NCI-H2227 treated with DMSO at 0.1 percent for 48 hours (cell line): ENCODE results near the gene KLF9.

Experiments used
- DNase-seq: peaks from one replicate; lab custom pipeline; 2025; lab: John Stamatoyannopoulos, UW

KLF9 gene

DNA sequence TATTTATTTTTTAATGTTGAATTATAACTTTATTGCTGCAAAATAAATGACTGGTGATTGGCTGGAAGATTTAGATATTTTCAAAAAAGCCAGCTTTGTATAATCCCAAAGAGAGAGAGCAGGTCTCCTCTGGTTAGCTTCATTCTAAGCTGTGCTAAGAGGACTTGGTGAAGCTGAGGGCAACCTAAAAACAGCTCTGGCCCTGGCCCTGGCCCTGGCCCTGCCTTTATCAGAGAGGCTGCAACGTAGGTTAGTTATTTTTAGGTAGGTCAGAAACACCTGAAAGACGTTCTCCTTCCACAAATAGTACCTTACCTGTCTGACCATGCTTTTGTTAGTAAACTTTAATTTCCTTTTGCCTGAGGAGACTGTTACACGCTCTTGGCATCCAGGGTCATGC is 58.7 kb downstream of the KLF9 start:
- no peak for DNase-seq

DNA sequence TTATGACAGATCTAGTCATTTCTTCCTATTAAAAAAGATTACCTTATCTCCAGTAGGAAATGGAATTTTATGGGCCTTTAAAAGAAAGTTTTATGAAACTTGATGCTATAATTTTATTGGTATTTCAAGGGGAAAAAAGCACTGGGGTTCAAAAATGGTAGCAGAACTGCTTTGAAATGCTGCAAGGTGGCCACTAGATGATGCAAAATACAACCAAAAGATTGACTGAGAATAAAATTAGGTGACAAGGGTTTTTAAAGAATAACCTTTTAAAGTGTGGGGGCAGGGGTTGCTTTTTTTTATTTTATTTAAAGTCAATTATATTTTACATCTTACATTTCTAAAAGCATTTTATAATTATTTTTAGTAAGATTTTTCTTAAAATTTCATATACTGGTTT is 61.7 kb downstream of the KLF9 start:
- DNase-seq = peak; percentile 1

DNA sequence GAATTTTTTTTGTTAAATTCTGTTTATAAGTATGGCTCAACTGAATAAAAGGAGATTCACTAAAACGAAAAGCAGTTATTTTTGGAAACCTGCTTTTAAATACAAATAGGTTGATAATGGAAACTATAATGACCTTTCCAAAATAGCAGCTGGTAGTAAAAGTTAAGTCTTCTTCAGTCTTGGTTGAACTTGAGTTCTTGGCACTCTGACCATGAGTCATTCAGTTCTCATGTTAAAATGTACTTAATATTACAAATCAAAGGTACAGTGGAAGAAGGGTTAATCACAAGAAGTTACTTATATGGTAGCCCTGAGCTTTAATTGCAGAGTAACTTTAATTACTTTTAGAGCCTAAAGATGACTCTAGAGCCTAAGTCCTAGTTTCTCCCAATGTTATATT is 62.1 kb downstream of the KLF9 start:
- DNase-seq = no peak

DNA sequence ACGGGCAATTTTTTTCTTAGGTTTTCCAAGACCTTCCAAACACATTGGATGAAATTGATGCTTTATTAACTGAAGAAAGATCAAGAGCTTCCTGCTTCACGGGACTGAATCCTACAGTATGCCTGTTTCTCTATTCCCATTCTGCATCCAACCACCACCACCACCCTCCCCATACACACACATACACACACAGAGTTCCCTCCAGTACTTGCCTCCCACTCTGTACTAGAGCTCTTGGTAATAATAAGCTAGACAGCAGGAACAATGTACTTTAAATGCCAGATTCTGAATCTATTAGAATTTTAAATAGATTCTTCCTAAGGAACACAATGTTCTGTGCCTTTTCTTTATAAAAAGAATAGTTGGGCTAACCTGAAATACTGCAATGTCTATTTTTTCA is 67.4 kb downstream of the KLF9 start:
- no peak for DNase-seq

DNA sequence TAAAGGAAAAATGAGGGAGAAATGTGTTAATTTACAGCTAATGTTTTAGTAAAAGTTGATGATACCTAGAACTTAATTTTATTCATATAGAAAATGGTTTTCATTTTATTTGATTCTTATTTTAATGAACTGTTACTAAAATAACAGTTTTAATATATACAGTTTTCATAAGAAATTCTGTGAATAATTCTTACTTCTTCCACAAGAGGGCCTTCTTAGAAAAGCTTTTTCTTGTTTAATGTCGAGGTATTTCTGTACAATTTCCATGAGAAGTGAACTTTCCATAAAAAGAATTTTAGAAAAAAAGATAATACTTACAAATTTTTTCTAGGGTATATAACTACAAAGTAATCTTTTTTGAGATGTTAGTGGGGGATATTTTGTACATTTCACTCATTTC is 73.9 kb downstream of the KLF9 start:
- DNase-seq = peak; percentile 3
